K562 (cell line): Measurements from ENCODE around the gene ATXN8OS.

Experiments used
- EZH2 ChIP-seq: IDR thresholded peaks from 2 replicates; pipeline ENCODE4 v1.6.1; 2012; ENCODE audit warnings: low read depth, mild to moderate bottlenecking, inconsistent platforms, low read length, borderline replicate concordance
- IFI16 ChIP-seq: fragments of 250-450 bp; sonication (Bioruptor Pico); IDR thresholded peaks from 2 replicates; pipeline ENCODE4 v2.1.2; 2022; ENCODE audit warnings: mild to moderate bottlenecking, inconsistent platforms
- NFRKB ChIP-seq: fragments of 450-650 bp; IDR thresholded peaks from 2 replicates; pipeline ENCODE4 v1.6.1; 2016; ENCODE audit warnings: low read depth
- SPI1 ChIP-seq: IDR thresholded peaks from 2 replicates; pipeline ENCODE4 v1.6.1; 2011; ENCODE audit warnings: low read depth, low read length, control low read depth, borderline replicate concordance
- ZNF586 ChIP-seq: fragments of 450-650 bp; formaldehyde crosslinking; conservative IDR thresholded peaks from 2 replicates; pipeline ENCODE4 v1.4.0; 2020; ENCODE audit warnings: mild to moderate bottlenecking, moderate library complexity
- TF ChIP-seq, protein P1 (sequence below), 3 experiments: IDR thresholded peaks in 2 of 3; conservative IDR thresholded peaks in 1 of 3; 2 replicates each; pipeline ENCODE4 v1.5.1; 2011 to 2012; ENCODE audit warnings: low read length in 3 of 3, mild to moderate bottlenecking in 3 of 3, control low read depth in 2 of 3, improper control_type of control experiment in 1 of 3, inconsistent platforms in 1 of 3, low read depth in 1 of 3, mixed read lengths in 1 of 3, moderate library complexity in 1 of 3; ENCODE audit not compliant: insufficient read depth in 2 of 3

DNA sequence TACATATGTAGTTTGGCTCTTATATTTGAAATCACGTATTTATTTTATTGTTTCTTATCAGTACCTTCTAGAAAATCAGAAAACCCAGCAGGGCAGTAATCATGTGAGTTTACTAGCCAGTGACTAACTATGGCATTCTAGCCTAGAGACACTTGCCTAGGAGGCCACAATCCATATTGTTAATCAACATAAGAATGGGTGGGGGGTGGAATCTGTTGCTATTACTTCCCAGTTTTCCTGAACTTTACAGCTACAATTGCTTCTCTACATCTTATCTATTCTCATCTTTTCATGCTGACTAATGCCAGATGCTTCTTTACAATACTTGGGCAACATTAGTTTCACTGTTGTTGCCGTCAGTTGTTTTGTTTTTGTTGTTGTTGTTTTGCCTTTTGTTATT is 18.7 kb upstream of the ATXN8OS start:
- TF ChIP-seq NFRKB (no peak), ZNF586 (no peak), EZH2 (no peak), IFI16 (no peak), SPI1 (no peak)
- TF ChIP-seq, protein P1, sequence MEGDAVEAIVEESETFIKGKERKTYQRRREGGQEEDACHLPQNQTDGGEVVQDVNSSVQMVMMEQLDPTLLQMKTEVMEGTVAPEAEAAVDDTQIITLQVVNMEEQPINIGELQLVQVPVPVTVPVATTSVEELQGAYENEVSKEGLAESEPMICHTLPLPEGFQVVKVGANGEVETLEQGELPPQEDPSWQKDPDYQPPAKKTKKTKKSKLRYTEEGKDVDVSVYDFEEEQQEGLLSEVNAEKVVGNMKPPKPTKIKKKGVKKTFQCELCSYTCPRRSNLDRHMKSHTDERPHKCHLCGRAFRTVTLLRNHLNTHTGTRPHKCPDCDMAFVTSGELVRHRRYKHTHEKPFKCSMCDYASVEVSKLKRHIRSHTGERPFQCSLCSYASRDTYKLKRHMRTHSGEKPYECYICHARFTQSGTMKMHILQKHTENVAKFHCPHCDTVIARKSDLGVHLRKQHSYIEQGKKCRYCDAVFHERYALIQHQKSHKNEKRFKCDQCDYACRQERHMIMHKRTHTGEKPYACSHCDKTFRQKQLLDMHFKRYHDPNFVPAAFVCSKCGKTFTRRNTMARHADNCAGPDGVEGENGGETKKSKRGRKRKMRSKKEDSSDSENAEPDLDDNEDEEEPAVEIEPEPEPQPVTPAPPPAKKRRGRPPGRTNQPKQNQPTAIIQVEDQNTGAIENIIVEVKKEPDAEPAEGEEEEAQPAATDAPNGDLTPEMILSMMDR (IDR thresholded peaks at IDR 0.05 in 2 of 3, conservative IDR thresholded peaks at IDR 0.05 in 1 of 3; ENCODE audit: insufficient read depth in 2 of 3, low read depth in 1 of 3, low read length in 3 of 3), result no peak
